T-helper 2 cell treated with Interferon-gamma antibody and Interleukin-4, amounts not matched to agents 5 μg/mL and 100 μg/mL, for 36 hours (primary cell): ENCODE measurements around the gene CALCOCO1.
A peak's percentile ranks its signal among the peaks of the same experiment; 100 is the strongest.

Experiments used
- DNase-seq: peaks from one replicate; pipeline ENCODE4 v3.0.0; 2021; ENCODE audit warnings: low spot score
- H3K27ac Mint-ChIP-seq: one replicate; pipeline ENCODE4 v1.8.0; 2021; ENCODE audit warnings: mild to moderate bottlenecking, mixed read lengths
- H3K27me3 Mint-ChIP-seq: one replicate; pipeline ENCODE4 v1.8.0; 2021; ENCODE audit warnings: low read depth, mixed read lengths
- H3K36me3 Mint-ChIP-seq: one replicate; pipeline ENCODE4 v1.8.0; 2021; ENCODE audit warnings: low read depth, mixed read lengths
- H3K4me1 Mint-ChIP-seq: one replicate; pipeline ENCODE4 v1.8.0; 2021; ENCODE audit warnings: low read depth, mixed read lengths
- H3K4me3 Mint-ChIP-seq: one replicate; pipeline ENCODE4 v1.8.0; 2022; ENCODE audit warnings: mild to moderate bottlenecking, moderate library complexity, mixed read lengths
- H3K9me3 Mint-ChIP-seq: one replicate; pipeline ENCODE4 v1.8.0; 2021; ENCODE audit warnings: mixed read lengths

CALCOCO1 gene

DNA sequence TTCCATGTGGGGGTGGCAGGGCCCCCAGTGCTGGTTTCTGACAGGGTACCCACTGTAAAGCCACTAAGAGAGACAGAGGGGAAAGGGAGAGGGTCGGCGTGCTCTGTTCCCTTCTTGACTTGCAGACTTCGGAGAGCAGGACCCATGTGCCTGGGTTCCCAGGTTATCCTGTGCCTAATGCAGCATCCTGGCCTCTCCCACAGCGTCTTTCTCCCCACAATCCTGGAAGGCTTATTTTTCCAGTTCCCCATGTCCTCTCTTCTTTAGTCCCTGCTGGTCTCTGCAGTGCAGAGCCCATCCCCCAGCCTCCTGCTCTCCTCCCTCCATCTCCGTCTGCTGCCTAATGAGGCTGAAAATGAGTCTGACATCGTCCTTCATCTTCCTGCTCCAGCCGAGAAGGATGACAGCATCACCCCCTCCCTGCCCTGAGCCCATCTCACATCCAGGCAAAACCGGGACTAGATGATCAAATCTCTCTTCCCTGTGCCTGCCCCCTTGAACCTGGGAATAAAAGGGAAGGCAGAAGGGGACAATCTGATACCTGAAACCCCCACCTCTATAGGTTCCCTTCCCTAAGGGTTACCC, 15.1 kb downstream of the CALCOCO1 start:
- H3K4me1 Mint-ChIP-seq: no peaks in the 10 kb centered on the region
- peaks cover 13% of the 10 kb centered on the region for H3K27me3 Mint-ChIP-seq
- H3K27ac Mint-ChIP-seq: no peak overlapping the region
- no peak overlapping the region for H3K4me3 Mint-ChIP-seq
- H3K36me3 Mint-ChIP-seq: peaks cover 2% of the 10 kb centered on the region
- no peak for DNase-seq
- no peaks in the 10 kb centered on the region for H3K9me3 Mint-ChIP-seq

DNA sequence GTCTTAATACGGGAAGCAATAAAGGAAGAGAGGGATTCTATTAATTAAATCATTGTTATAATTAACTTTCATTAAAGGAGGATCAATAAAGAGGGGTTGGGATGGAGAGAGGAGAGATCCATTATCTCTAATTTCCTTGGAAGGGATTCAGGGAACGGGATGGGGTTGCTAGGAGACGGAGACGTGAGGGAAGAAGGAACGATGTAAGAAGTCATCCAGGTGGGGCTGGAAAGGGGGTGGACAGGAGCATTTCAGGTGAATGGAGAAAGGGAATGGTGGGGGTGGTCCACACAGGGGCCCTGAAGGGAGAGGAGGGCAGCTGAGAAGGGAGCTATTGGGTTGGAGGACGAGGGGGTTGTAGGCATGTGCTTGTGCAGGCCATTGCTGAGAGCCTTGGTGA, 17.2 kb downstream of the CALCOCO1 start:
- H3K4me3 Mint-ChIP-seq: no peak overlapping the region
- H3K4me1 Mint-ChIP-seq: no peaks in the 10 kb centered on the region
- H3K27ac Mint-ChIP-seq: no peak overlapping the region
- H3K36me3 Mint-ChIP-seq: peaks cover 2% of the 10 kb centered on the region
- no peak for DNase-seq
- peaks cover 20% of the 10 kb centered on the region for H3K27me3 Mint-ChIP-seq
- no peaks in the 10 kb centered on the region for H3K9me3 Mint-ChIP-seq

DNA sequence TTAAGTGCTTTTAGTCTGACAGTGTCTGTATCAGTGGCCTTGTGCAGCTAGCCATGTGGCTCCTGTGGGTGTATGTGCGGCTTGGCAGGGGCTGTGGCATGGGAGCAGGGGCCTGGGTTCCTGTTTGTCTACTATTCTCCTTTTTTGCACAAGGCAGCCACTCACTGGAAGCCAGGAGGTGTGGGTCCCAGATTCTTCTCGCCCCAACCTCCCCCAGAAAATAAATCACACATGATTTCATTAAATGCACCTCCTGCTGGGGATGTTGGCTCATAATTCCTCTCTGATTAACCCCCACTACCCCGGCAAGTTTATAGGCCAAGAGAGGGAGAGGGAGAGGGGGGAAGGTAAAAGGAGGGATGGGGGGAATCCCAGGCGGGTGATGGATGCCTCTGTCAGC, 17.6 kb downstream of the CALCOCO1 start:
- DNase-seq: no peak
- Mint-ChIP-seq H3K4me3 (no peak overlapping the region), H3K4me1 (no peaks in the 10 kb centered on the region), H3K27me3 (peaks cover 21% of the 10 kb centered on the region), H3K9me3 (no peaks in the 10 kb centered on the region), H3K36me3 (peaks cover 2% of the 10 kb centered on the region), H3K27ac (no peak overlapping the region)

DNA sequence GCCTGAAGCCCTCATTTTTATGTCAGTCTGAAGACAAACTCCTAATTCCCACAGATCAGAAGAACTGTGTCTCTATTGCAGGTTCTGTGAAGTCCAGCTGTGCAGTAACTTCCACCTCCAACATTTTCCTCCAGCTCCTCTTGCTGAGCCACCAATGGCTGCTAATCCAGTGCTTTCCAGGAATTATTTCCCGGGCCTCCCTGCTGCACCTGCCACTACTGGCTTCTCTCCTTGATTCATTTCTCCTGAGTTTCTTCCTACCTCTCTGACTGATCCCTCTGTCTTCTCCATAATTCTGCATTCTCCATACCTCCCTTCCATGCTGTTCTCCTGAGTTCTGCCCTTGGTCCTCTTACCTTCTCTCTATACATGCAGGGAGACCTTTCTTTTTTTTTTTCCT, 21.2 kb downstream of the CALCOCO1 start:
- H3K4me1 Mint-ChIP-seq: no peaks in the 10 kb centered on the region
- H3K9me3 Mint-ChIP-seq: no peaks in the 10 kb centered on the region
- H3K36me3 Mint-ChIP-seq: no peaks in the 10 kb centered on the region
- peaks cover 53% of the 10 kb centered on the region for H3K27me3 Mint-ChIP-seq
- no peak for DNase-seq
- no peak overlapping the region for H3K27ac Mint-ChIP-seq
- no peak overlapping the region for H3K4me3 Mint-ChIP-seq

GRCh38 chr12:53703756-53704155, 23.5 kb downstream of the CALCOCO1 start:
- DNase-seq: no peak
- Mint-ChIP-seq H3K27me3 (peaks cover 68% of the 10 kb centered on the region), H3K36me3 (no peaks in the 10 kb centered on the region), H3K4me3 (no peak overlapping the region), H3K4me1 (no peaks in the 10 kb centered on the region), H3K27ac (no peak overlapping the region), H3K9me3 (no peaks in the 10 kb centered on the region)

DNA sequence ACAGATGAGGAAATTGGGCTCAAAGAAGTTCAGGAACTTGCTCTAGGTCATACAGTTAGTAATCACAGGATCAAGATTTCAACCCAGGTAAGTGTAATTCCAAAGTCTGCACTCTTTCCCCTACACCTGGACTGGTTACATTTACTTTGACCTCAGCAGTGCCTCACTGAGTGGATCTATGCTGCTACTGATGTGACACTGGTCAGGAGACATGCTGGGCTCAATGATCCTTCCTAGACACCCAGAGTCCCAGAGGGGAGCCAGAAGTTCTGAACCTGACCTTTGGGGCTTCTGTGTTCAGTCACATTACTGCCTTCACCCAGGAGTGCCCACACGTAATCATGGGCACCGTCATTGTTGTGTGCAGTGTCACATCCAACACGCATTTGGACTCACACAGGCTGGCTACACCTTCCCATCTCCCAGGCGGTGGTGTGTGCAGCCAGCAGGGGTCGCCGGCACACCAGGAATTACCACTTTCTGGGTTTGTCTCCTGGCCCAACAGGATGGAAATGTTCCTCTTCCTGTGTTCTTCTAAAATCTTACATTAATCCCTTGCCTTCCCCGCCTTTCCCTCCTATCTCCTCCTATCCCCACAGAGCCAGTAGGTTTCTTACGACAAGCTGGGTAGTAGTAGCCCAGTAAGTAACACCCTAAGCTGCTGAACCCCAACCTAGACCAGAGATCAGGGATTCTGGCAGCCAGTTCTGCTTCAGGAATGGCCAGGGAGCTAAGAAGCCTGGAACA, 25.6 kb downstream of the CALCOCO1 start:
- peaks cover 80% of the 10 kb centered on the region for H3K27me3 Mint-ChIP-seq
- peak; percentile 59 for DNase-seq

GRCh38 chr12:53700567-53700966, 26.7 kb downstream of the CALCOCO1 start:
- Mint-ChIP-seq H3K27me3 (peaks cover 84% of the 10 kb centered on the region), H3K27ac (no peak overlapping the region), H3K4me1 (peaks cover 14% of the 10 kb centered on the region), H3K9me3 (no peaks in the 10 kb centered on the region), H3K36me3 (no peaks in the 10 kb centered on the region), H3K4me3 (no peak overlapping the region)
- DNase-seq: no peak

More for the DNA sequence above, 25.6 kb downstream of the CALCOCO1 start:
- H3K9me3 Mint-ChIP-seq: no peaks in the 10 kb centered on the region
- no peak overlapping the region for H3K27ac Mint-ChIP-seq
- H3K4me1 Mint-ChIP-seq: peaks cover 4% of the 10 kb centered on the region
- no peaks in the 10 kb centered on the region for H3K36me3 Mint-ChIP-seq
- no peak overlapping the region for H3K4me3 Mint-ChIP-seq

- no peak for DNase-seq
- no peaks in the 10 kb centered on the region for H3K36me3 Mint-ChIP-seq
- no peak overlapping the region for H3K4me3 Mint-ChIP-seq
- H3K4me1 Mint-ChIP-seq: peaks cover 19% of the 10 kb centered on the region
- H3K9me3 Mint-ChIP-seq: no peaks in the 10 kb centered on the region
- H3K27ac Mint-ChIP-seq: no peak overlapping the region
- H3K27me3 Mint-ChIP-seq: peaks cover 90% of the 10 kb centered on the region
Observed at GRCh38 chr12:53699678-53700025, 27.6 kb downstream of the CALCOCO1 start.

- H3K4me3 Mint-ChIP-seq: no peak overlapping the region
Observed at GRCh38 chr12:53698948-53699677, 28.1 kb downstream of the CALCOCO1 start.

GRCh38 chr12:53696655-53697331, 30.5 kb downstream of the CALCOCO1 start:
- peak overlapping the region; percentile 8 for H3K4me3 Mint-ChIP-seq
- H3K27ac Mint-ChIP-seq: no peak overlapping the region

More at GRCh38 chr12:53698948-53699677, 28.1 kb downstream of the CALCOCO1 start:
- Mint-ChIP-seq H3K9me3 (no peaks in the 10 kb centered on the region), H3K27ac (no peak overlapping the region), H3K4me1 (peaks cover 19% of the 10 kb centered on the region), H3K27me3 (peaks cover 91% of the 10 kb centered on the region), H3K36me3 (no peaks in the 10 kb centered on the region)
- DNase-seq: no peak

GRCh38 chr12:53696285-53696654, 31.0 kb downstream of the CALCOCO1 start:
- Mint-ChIP-seq H3K4me3 (peak overlapping the region; percentile 8), H3K4me1 (peaks cover 19% of the 10 kb centered on the region), H3K36me3 (no peaks in the 10 kb centered on the region), H3K27me3 (peaks cover 83% of the 10 kb centered on the region), H3K9me3 (no peaks in the 10 kb centered on the region), H3K27ac (no peak overlapping the region)
- no peak for DNase-seq

More at GRCh38 chr12:53696655-53697331, 30.5 kb downstream of the CALCOCO1 start:
- DNase-seq: no peak
- Mint-ChIP-seq H3K36me3 (no peaks in the 10 kb centered on the region), H3K27me3 (peaks cover 85% of the 10 kb centered on the region), H3K9me3 (no peaks in the 10 kb centered on the region), H3K4me1 (peaks cover 19% of the 10 kb centered on the region)

DNA sequence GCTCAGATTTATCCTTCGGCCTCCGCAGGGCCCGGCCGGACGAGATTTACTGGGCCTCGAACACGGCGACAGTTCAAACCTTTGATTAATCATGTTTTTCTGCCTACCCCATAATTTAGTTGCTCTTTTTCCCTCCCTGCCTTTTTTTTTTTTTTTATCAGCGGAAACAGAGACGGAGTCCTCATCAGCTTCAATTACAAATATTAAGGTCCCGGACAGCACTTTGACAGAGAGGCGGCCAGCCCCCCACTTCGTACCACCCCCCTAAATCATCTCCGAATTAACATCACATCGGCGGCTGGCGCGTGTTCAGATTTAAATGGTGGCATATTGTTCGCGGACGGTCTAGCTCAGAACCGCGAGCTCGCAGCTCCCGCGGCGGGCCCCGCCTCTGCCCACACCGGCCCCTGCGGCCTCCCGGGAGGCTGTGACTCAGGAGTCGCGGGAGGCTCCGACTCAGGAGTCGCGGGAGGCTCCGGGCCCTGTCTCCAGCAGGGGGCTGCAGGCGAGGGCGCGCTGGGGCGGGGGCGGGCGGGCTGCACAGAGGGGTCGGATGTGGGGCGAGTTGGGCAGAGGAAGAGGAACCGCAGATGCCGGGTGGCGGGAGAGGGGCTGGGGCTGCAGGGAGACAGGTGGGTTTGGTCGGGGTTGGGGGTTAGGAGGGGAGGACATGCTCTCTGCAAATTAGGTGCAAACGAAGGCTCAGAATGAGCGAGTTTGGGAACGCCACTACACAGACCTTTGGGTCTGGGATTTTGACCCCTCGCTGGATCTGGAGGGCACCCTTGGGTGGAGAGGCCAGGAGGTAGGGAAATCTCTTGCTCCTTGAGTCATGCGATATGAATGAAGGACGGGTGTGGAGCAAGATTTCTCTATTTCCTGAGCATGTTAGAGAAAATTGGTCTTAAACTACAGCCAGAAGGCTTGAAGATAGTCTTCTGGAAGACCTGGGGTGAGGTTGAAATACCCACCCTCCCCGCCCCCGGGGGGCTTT, 31.8 kb downstream of the CALCOCO1 start:
- peak; percentile 26 for DNase-seq
- peaks cover 19% of the 10 kb centered on the region for H3K4me1 Mint-ChIP-seq
- H3K4me3 Mint-ChIP-seq: peak overlapping the region; percentile 70
- peaks cover 76% of the 10 kb centered on the region for H3K27me3 Mint-ChIP-seq
- no peaks in the 10 kb centered on the region for H3K36me3 Mint-ChIP-seq
- H3K27ac Mint-ChIP-seq: no peak overlapping the region
- no peaks in the 10 kb centered on the region for H3K9me3 Mint-ChIP-seq

- Mint-ChIP-seq H3K36me3 (no peaks in the 10 kb centered on the region), H3K27ac (no peak overlapping the region), H3K4me3 (peak overlapping the region; percentile 70), H3K27me3 (peaks cover 70% of the 10 kb centered on the region), H3K9me3 (no peaks in the 10 kb centered on the region), H3K4me1 (peaks cover 19% of the 10 kb centered on the region)
- DNase-seq: no peak
Observed at GRCh38 chr12:53694756-53695151, 32.5 kb downstream of the CALCOCO1 start.
